Adrenal gland (tissue), 12 donors: Measurements from ENCODE around the gene LRRTM4. TPM values are rescaled to one million over a fixed set of nuclear protein-coding genes. Genes with fewer than 3 reads are reported as not detected.

Source experiments
- DNase-seq, 7 donors: peaks; one replicate each; pipeline ENCODE4 v3.0.0-alpha.2; 2019 to 2020
- H3K27ac ChIP-seq, 5 donors: fragments of 200-600 bp; sonication (generic) in 4 of 5; 1 replicate in 3 of 5; 2 replicates in 2 of 5; pipeline versions ENCODE4 v1.5.1 to v1.8.0; 2016 to 2020; ENCODE audit warnings: mild to moderate bottlenecking in 1 of 5
- H3K27me3 ChIP-seq: fragments of 200-600 bp; 2 replicates; pipeline ENCODE4 v1.8.0; 2021
- H3K36me3 ChIP-seq, 2 donors: fragments of 200-600 bp; replicated peaks in 1 of 2; 1 replicate in 1 of 2; 2 replicates in 1 of 2; pipeline versions ENCODE4 v1.5.1 to v1.8.0; 2018 to 2022
- H3K4me1 ChIP-seq, 2 donors: fragments of 200-600 bp; replicated peaks in 1 of 2; 1 replicate in 1 of 2; 2 replicates in 1 of 2; pipeline versions ENCODE4 v1.5.1 to v1.8.0; 2018 to 2021
- H3K4me3 ChIP-seq, 4 donors: fragments of 200-600 bp; sonication (generic) in 3 of 4; one replicate each; pipeline ENCODE4 v1.5.1; 2016 to 2018
- H3K9me3 ChIP-seq, 3 donors: fragments of 200-600 bp; sonication (generic) in 1 of 3; replicated peaks in 1 of 3; 1 replicate in 2 of 3; 2 replicates in 1 of 3; pipeline versions ENCODE4 v1.5.1 to v1.8.0; 2016 to 2021
- CTCF ChIP-seq, 6 experiments: fragments of 450-650 bp in 4 of 6; fragments of 200-600 bp in 2 of 6; sonication (generic) in 1 of 6; IDR thresholded peaks; 1 replicate in 5 of 6; 2 replicates in 1 of 6; pipeline versions ENCODE4 v1.5.1 to v1.8.0; 2016 to 2021; ENCODE audit warnings: antibody characterized with exemption in 6 of 6, mild to moderate bottlenecking in 2 of 6, moderate library complexity in 1 of 6
- POLR2A ChIP-seq, 2 donors: fragments of 450-650 bp; IDR thresholded peaks; one replicate each; pipeline ENCODE4 v1.6.1; 2017; ENCODE audit warnings: antibody characterized with exemption in 2 of 2, mild to moderate bottlenecking in 2 of 2, moderate library complexity in 1 of 2
- WGBS, 4 donors: extraction: QIAGEN DNeasy Blood & Tissue Kit in 2 of 4; methylation state at CpG; one replicate each; pipeline versions ENCODE4 v1.1.5 to v1.1.7; 2013 to 2017; 5-methylcytosine and 5-hydroxymethylcytosine counted together
- intact Hi-C, 2 donors: fragments of 100-400 bp; cut with DNase I; formaldehyde crosslinking; loops; one replicate each; pipeline versions ENCODE4 v1.14.1 to v1.15.0; 2022 to 2023
- polyA plus RNA-seq, 3 donors: library from polyadenylated mRNA; stranded (reverse); fragments of 200-250 nt in 2 of 3; fragments of 350-450 nt in 1 of 3; fragmentation: Illumina TruSeq in 1 of 3; extraction: RNeasy Lipid Tissue Mini Kit (QIAGEN cat#74804) in 1 of 3; gene quantifications; one replicate each; pipeline ENCODE4 v1.2.3, GENCODE V29; 2013 to 2014
- total RNA-seq, 9 donors: library from RNA; depleted of rRNA in 4 of 9; stranded (reverse); fragments of >200 nt in 4 of 9; fragments of 120-200 nt in 1 of 9; fragmentation: NEBNext Ultra II Directional in 1 of 9; extraction: Animal tissue kit (Norgen Biotek cat#: 25700) in 1 of 9; gene quantifications; one replicate each; pipeline versions ENCODE4 v1.1.0 to v1.2.4, GENCODE V29; 2013 to 2023
- donor health status: healthy with polysubstance abuse.
- donor health status: Bipolar disorder and iron deficiency.
- donor health status: DM: yes; HTN: yes; CAD: no.
- donor health status: DM: no; HTN: no; CAD: no.
- donor health status: DM: no; HTN: no; CAD: no.
- donor health status: DM: yes; HTN: yes; CAD: no.

The LRRTM4 gene
- total and polyA plus RNA-seq, 12 donors: 0.07 to 0.67 (median 0.43) TPM; not detected in 4

GRCh38 chr2:77322431-77322830 lies 199.7 kb downstream of the LRRTM4 start:
- Histone ChIP-seq H3K9me3 (no peaks in the 10 kb centered on the region), H3K4me3 (no peak overlapping the region), H3K27ac (no peak overlapping the region), H3K36me3 (no peaks in the 10 kb centered on the region), H3K4me1 (no peaks in the 10 kb centered on the region), H3K27me3 (no peaks in the 10 kb centered on the region)
- DNase-seq: no peak
- 81 to 88% (median 85%) methylated on average over 3 of the region's 3 CpGs for WGBS, 4 donors
- TF ChIP-seq POLR2A (IDR thresholded peaks at IDR 0.05): no peak
- TF ChIP-seq CTCF (IDR thresholded peaks at IDR 0.05): no peak
- intact Hi-C loops: no loop called here

GRCh38 chr2:77314721-77315120 lies 207.5 kb downstream of the LRRTM4 start:
- no peak overlapping the region for H3K4me3 ChIP-seq
- H3K27ac ChIP-seq: no peak overlapping the region
- no peak for TF ChIP-seq POLR2A (IDR thresholded peaks at IDR 0.05)
- TF ChIP-seq CTCF (IDR thresholded peaks at IDR 0.05): no peak
- no peaks in the 10 kb centered on the region for H3K9me3 ChIP-seq
- intact Hi-C loops: no loop called here
- 41 to 66% (median 48%) methylated on average over 5 of the region's 5 CpGs for WGBS, 4 donors
- no peaks in the 10 kb centered on the region for H3K36me3 ChIP-seq
- no peaks in the 10 kb centered on the region for H3K27me3 ChIP-seq
- DNase-seq: no peak
- H3K4me1 ChIP-seq: no peaks in the 10 kb centered on the region

- Histone ChIP-seq H3K27me3 (no peaks in the 10 kb centered on the region), H3K27ac (no peak overlapping the region), H3K36me3 (no peaks in the 10 kb centered on the region), H3K4me3 (no peak overlapping the region), H3K4me1 (no peaks in the 10 kb centered on the region), H3K9me3 (no peaks in the 10 kb centered on the region)
- DNase-seq: no peak
- TF ChIP-seq POLR2A (IDR thresholded peaks at IDR 0.05): no peak
- no peak for TF ChIP-seq CTCF (IDR thresholded peaks at IDR 0.05)
- 37 to 44% (median 41%) methylated on average over 3 of the region's 3 CpGs for WGBS, 4 donors
- intact Hi-C loops: no loop called here
Observed at GRCh38 chr2:77310416-77310815, 211.8 kb downstream of the LRRTM4 start.

- Histone ChIP-seq H3K27ac (no peak overlapping the region), H3K4me3 (no peak overlapping the region), H3K27me3 (no peaks in the 10 kb centered on the region), H3K4me1 (no peaks in the 10 kb centered on the region), H3K9me3 (no peaks in the 10 kb centered on the region), H3K36me3 (no peaks in the 10 kb centered on the region)
- intact Hi-C loops: no loop called here
- DNase-seq: no peak
- TF ChIP-seq CTCF (IDR thresholded peaks at IDR 0.05): no peak
- TF ChIP-seq POLR2A (IDR thresholded peaks at IDR 0.05): no peak
- 65 to 85% (median 74%) methylated on average over 2 of the region's 2 CpGs for WGBS, 4 donors
Observed at GRCh38 chr2:77309725-77310124, 212.5 kb downstream of the LRRTM4 start.
